ENCODE data around the gene NRXN3.

GRCh38 chr14:79491161-79491560, 1321.0 kb downstream of the NRXN3 start:
- TF ChIP-seq CTCF (IDR thresholded peaks at IDR 0.05; ENCODE audit: insufficient read depth, low read length, poor library complexity, severe bottlenecking) (no peak), EZH2phosphoT487 (conservative IDR thresholded peaks at IDR 0.05; ENCODE audit: low read length) (no peak)
